Measurements from ENCODE around the gene ZNF142.

The ZNF142 gene

GRCh38 chr2:218659258-218659987, at the start of gene ZNF142, which contains the start of gene BCS1L:
Gene ZNF142 (minus strand): TSS chr2:218659623. CDS start chr2:218656429, 3,194 bp downstream.
Gene BCS1L (plus strand): TSS chr2:218659683. CDS start chr2:218660988, 1,305 bp downstream.
- peak; percentile 87 for DNase-seq

DNA sequence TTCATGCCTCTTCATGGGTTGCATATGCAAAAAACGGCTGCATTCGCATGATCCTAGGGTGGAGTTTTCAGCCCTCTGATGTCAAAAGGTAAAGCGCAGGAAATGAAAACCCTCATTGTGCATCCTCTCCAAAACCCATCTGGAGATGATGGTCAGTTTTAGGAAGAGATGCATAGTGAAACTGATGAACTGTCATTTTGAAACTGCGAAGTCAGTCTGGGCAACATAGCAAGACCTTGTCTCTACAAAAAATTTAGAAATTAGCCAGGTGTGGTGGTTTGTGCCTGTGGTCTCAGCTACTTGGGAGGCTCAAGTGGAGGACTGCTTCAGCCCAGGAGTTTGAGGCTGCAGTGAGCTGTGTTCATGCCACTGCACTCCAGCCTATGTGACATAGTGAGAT, 48.7 kb upstream of the ZNF142 start:
- DNase-seq: no peak

GRCh38 chr2:218703341-218703740, 43.9 kb upstream of the ZNF142 start:
- DNase-seq: no peak

DNA sequence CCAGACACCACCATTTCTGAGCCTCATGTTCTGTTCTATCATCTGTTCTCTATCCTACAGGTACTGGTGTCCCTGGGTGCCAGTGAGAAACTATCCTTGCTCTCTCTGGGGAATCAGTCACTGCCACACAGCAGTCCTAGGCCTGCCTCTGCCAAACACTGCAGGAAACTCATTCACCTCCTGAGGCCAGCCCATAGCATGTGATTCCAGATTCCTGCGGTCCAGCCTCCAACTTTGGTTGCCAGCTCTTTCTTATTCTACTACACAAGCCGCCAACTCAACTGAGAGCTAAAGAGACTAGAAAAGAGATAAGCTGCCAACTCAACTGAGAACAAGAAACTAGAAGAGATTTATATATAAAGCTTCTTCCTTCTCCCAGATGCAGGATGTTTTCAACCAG, 42.4 kb upstream of the ZNF142 start:
- DNase-seq: no peak

DNA sequence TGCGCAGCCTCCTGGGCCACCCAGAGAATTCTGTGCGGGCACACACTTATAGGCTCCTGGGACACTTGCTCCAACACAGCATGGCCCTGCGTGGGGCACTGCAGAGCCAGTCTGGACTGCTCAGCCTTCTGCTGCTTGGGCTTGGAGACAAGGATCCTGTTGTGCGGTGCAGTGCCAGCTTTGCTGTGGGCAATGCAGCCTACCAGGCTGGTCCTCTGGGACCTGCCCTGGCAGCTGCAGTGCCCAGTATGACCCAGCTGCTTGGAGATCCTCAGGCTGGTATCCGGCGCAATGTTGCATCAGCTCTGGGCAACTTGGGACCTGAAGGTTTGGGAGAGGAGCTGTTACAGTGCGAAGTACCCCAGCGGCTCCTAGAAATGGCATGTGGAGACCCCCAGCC, 39.5 kb upstream of the ZNF142 start:
- no peak for DNase-seq

DNA sequence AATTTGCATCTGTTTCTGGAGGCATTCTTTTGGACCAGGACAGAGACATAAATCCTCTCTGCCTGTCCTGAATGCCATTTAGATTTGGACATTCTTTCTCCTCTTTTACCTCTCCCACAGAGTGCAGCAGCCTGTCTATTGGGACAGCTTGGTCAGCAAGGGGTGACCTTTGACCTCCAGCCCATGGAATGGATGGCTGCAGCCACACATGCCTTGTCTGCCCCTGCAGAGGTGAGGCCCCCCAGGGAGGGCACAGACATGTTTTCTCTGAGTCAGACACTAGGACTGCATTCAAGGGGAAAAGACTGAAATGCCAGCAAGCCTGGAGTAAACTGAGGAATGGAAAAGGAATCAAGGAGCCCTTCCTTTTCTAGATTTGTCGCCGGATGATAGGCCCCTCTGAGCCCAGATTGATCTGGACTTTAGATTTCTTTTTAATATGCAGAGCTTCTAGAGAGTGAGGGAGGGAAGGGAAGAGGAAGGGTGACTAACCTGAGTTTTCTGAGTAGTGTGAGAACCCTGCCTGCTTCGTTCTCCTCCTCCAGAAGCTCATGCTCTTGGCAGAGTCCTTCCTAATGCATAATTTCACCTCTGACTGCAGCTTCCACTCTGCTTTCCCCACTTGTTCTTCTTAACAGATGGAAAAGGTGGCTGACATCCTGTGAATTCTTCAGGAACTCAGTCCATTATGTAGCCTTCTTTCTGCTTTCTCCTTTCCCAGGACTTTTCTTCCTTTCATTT, 35.2 kb upstream of the ZNF142 start:
- DNase-seq: no peak

- no peak for DNase-seq
Observed at GRCh38 chr2:218691234-218691633, 31.8 kb upstream of the ZNF142 start.

- DNase-seq: peak; percentile 54
Observed at GRCh38 chr2:218687400-218688060, 28.1 kb upstream of the ZNF142 start.

DNA sequence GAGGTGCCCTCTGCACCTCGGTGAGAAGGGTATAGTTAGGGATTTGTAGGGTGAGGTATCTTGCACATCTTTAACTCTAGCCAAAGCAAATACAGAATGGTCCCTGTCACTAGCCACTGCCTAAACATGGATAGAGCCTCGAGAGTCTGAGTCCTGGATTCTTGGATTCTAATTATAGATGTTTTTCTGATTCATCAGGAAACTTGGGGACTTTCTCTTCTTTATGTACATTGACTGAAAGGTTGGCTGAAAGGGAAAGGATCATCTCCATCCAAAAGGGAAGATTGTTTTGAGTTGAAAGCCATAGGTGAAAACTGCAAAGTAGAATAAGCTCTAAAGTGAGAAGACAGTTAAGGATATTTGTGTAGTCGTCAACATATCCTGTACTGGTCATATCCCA, 20.6 kb upstream of the ZNF142 start:
- no peak for DNase-seq

GRCh38 chr2:218679119-218679518, 19.7 kb upstream of the ZNF142 start:
- no peak for DNase-seq

DNA sequence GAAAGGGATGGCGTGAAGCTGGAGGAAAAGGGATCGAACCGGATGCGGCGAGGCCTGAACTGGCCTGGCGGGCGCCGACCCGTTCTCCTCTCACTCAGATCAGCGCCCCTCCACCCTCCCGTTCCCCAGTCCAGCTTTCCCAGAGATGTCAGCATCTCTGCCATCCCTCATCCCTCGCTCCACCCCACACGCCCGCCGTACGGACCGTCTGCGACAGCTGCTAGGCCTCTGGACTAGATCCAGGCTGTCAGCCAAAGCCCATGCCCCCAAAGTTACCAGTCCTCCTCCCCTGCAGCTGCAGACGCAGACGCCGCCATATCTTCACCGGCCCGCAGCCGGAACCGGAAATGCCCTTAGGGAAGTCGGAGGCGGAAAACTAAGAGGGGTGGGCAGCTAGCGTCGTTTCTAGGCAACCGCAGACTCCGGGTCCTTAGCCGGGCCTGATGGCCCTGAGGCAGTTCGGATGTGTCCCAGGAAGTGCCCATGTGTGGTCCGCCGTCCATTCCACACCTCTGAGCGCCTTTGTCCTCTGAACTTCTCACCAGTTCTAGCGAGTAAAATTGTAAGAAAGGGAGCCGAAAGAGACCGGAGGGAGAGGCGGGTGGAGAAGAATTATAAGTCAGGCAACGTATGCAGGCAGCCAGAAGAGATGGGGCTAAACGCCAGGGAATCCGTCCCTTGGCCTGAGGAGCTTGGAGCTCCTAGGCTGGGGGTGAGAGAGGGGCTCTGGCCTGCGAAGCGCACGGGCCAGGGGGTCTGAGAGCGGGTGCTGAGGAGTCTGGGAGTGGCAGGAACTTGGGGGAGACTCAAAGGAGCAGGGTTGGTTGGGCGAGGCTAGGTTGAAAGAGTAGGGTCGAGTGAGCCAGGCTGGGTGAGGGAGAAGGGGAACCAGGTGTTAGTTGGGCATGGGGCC, 12.5 kb upstream of the ZNF142 start, which contains the start of the genes RNF25 and STK36:
Gene RNF25, minus strand, starts transcription at position 349 of the 913 bp plus-strand sequence. Its CDS starts 32 bp downstream, at position 317.
Gene STK36, plus strand, starts transcription at position 433 of the 913 bp plus-strand sequence. CDS start 744 bp downstream, outside the sequence.
- DNase-seq: peak; percentile 89

- DNase-seq: no peak
Observed at GRCh38 chr2:218671097-218671653, 11.8 kb upstream of the ZNF142 start.

GRCh38 chr2:218664653-218665052, 5.2 kb upstream of the ZNF142 start:
- DNase-seq: no peak

GRCh38 chr2:218663901-218664300, 4.5 kb upstream of the ZNF142 start:
- no peak for DNase-seq

- no peak for DNase-seq
Observed at GRCh38 chr2:218662827-218663226, 3.4 kb upstream of the ZNF142 start.

GRCh38 chr2:218662377-218662776, 3.0 kb upstream of the ZNF142 start:
- DNase-seq: no peak

GRCh38 chr2:218659988-218660358, 550 bp upstream of the ZNF142 start:
- no peak for DNase-seq

DNA sequence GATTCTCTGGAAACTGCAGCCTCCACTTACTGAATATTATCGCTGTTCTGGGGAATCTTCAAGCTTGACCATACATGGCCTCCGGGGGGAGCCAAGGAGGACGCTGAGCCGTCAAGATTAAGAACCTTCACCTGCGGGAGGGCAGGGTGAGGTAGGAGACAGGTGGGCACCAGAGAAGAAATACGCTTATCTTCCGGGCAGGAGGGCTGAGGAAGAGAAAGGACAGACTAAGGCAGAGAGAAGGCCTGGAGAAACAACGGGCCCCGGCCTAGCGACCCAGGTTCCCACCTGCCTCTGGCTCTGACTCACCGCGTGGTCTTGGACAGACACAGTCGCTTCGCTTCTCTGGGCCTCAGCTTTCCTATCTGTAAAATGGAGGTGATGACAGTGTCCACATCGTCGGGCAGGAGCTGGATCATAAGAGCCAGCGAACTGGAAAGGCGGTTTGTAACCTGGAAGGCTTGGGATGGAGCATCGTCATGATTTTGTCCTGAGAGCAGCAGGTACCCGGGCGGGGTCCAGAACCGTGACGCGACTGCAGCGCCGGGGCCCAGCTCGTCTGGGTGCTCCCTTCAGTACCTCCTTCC, 659 bp downstream of the ZNF142 start:
- DNase-seq: peak; percentile 46

DNA sequence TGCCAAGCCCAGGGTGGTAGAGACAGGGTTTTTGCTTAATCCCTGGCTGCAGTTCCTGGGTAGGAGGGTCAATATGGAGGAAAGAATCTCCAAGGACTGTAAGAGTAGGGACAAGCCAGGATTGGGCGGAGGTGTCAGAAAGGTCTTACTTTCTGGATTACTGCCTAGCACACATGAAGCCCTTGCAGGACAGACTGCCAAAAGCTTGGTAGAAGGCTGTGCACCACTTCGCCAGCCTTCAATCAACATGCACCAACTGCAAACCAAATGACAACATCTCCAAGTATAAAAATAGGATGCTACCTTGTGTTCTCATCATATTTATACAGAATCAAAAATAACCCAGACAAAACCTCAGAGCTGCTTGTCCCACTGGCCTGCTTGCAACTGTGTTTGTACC, 3.7 kb downstream of the ZNF142 start:
- DNase-seq: no peak

- no peak for DNase-seq
Observed at GRCh38 chr2:218648787-218649100, 10.7 kb downstream of the ZNF142 start.

DNA sequence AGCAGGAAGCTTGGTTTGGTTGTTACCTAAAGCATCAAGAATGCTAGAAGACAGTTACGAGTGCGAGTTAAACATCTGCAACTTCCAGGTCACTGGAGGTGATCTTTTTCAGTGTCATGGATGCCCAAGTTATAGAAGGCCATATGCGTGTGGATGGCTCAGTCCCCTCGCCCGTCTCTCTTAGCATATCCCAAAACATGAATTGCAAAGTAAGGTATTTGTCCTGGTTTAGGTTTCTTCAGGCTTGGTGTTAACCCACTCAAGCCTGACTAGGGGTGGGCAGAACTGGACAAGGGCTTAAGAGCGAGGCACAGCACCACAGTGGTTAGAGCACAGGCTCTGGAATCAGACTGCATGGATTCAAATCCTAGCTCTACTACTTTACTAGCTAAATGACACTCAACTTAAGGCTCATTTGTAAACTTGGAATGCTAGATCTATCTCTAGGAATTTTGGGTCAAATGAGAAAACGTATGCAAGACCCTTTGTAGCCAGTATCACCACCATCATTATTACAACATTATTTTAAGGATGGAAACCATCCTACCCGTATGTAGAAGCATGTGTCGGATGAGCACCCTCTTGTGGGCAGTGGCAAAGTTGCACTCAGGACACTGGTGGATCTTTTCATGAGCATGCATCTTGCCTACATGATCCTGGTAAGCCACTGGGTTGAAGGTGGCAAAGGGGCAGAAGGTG, 11.2 kb downstream of the ZNF142 start:
- DNase-seq: peak; percentile 18

All from NCI-H1105 treated with DMSO at 0.1 percent for 48 hours (cell line).